Ovary (tissue), 3 donors: ENCODE results near the gene CIITA.

ENCODE experiments used
- CTCF ChIP-seq, 3 donors: fragments of 450-650 bp in 2 of 3; fragments of 200-600 bp in 1 of 3; IDR thresholded peaks; one replicate each; pipeline versions ENCODE4 v1.5.1 to v1.8.0; 2016 to 2022; ENCODE audit warnings: antibody characterized with exemption in 3 of 3, mild to moderate bottlenecking in 1 of 3
- EP300 ChIP-seq: sonication (generic); formaldehyde crosslinking; IDR thresholded peaks from one replicate; pipeline ENCODE4 v1.6.1; 2017; ENCODE audit warnings: antibody characterized with exemption
- donor health status: DM: no; HTN: no; CAD: no.

- TF ChIP-seq CTCF (IDR thresholded peaks at IDR 0.05) (no peak), EP300 (no peak)
Measured at GRCh38 chr16:10883004-10883403, 6.0 kb downstream of the CIITA start.
